ENCODE measurements around the gene ZWILCH. TPM values are rescaled to one million over a fixed set of nuclear protein-coding genes. Genes with fewer than 3 reads are reported as not detected.
A peak's percentile ranks its signal among the peaks of the same experiment; 100 is the strongest.

The ZWILCH gene
- total RNA-seq, 3 donors from 2014 or later (not counting 1 experiment from before 2014, with no cell fraction given), result 8.7 to 9.9 (median 9.7) TPM

GRCh38 chr15:66565141-66565641, 60.1 kb downstream of the ZWILCH start:
- no peak overlapping the region for H3K27ac Mint-ChIP-seq

GRCh38 chr15:66565741-66566144, 60.6 kb downstream of the ZWILCH start, which contains the start of gene LCTL:
TSS of gene LCTL (minus strand) at chr15:66565998. CDS start at chr15:66565365, 633 bp downstream.
- H3K27me3 ChIP-seq (ENCODE audit: control insufficient read depth, insufficient read depth, low read length), result no peaks in the 10 kb centered on the region
- H3K4me3 Mint-ChIP-seq, result no peak within 1 kb of the TSS
- H3K36me3 ChIP-seq (ENCODE audit: control insufficient read depth, insufficient read depth, low read length), result no peaks in the 10 kb centered on the region
- H3K27me3 Mint-ChIP-seq (ENCODE audit: low read depth in 2 of 2), result no peaks in the 10 kb centered on the region
- H3K4me3 ChIP-seq (ENCODE audit: low read length), result no peak within 1 kb of the TSS
- H3K36me3 Mint-ChIP-seq, result no peaks in the 10 kb centered on the region
- ATAC-seq (no peak), DNase-seq (no peak)
- H3K9me3 Mint-ChIP-seq, result no peaks in the 10 kb centered on the region
- no peak for TF ChIP-seq CTCF (IDR thresholded peaks at IDR 0.05)
- peaks cover 6% of the 10 kb centered on the region for H3K4me1 ChIP-seq (ENCODE audit: control insufficient read depth, insufficient read depth, low read length)
- peaks cover 7% of the 10 kb centered on the region in 2 donors for H3K4me1 Mint-ChIP-seq
- intact Hi-C loops (cut with micrococcal nuclease), result no loop called here
- H3K27ac ChIP-seq (ENCODE audit: low read length), result no peak within 1 kb of the TSS
- H3K9me3 ChIP-seq (ENCODE audit: control insufficient read depth, insufficient read depth, low read length), result no peaks in the 10 kb centered on the region
- WGBS (ENCODE audit: insufficient coverage), result 92% methylated on average over 14 of the region's 14 CpGs
- H3K27ac Mint-ChIP-seq, result no peak within 1 kb of the TSS

More at GRCh38 chr15:66565141-66565641, 60.1 kb downstream of the ZWILCH start:
- no peaks in the 10 kb centered on the region for H3K36me3 ChIP-seq (ENCODE audit: control insufficient read depth, insufficient read depth, low read length)
- H3K9me3 Mint-ChIP-seq, result no peaks in the 10 kb centered on the region
- H3K27me3 Mint-ChIP-seq (ENCODE audit: low read depth in 2 of 2), result no peaks in the 10 kb centered on the region
- no peak overlapping the region for H3K4me3 Mint-ChIP-seq
- no peaks in the 10 kb centered on the region for H3K9me3 ChIP-seq (ENCODE audit: control insufficient read depth, insufficient read depth, low read length)
- H3K36me3 Mint-ChIP-seq, result no peaks in the 10 kb centered on the region
- H3K4me3 ChIP-seq (ENCODE audit: low read length), result no peak overlapping the region
- intact Hi-C loops (cut with micrococcal nuclease), result no loop called here
- H3K4me1 Mint-ChIP-seq, result peaks cover 7% of the 10 kb centered on the region in 2 donors
- TF ChIP-seq CTCF (IDR thresholded peaks at IDR 0.05), result no peak
- DNase-seq, result no peak
- WGBS (ENCODE audit: insufficient coverage), result 93% methylated on average over 9 of the region's 9 CpGs
- no peak for ATAC-seq
- H3K4me1 ChIP-seq (ENCODE audit: control insufficient read depth, insufficient read depth, low read length), result peaks cover 6% of the 10 kb centered on the region
- H3K27me3 ChIP-seq (ENCODE audit: control insufficient read depth, insufficient read depth, low read length), result no peaks in the 10 kb centered on the region
- H3K27ac ChIP-seq (ENCODE audit: low read length), result no peak overlapping the region

- DNase-seq (peak in 1 of 2 donors; percentile 73), ATAC-seq (peak in 2 of 3 donors; percentile 52 to 77)
- WGBS (ENCODE audit: insufficient coverage), result 40% methylated on average over 13 of the region's 15 CpGs
- Mint-ChIP-seq H3K27me3 (ENCODE audit: low read depth in 2 of 2) (no peaks in the 10 kb centered on the region), H3K27ac (no peak overlapping the region), H3K36me3 (no peaks in the 10 kb centered on the region), H3K4me1 (peaks cover 7% of the 10 kb centered on the region in 2 donors), H3K4me3 (no peak overlapping the region), H3K9me3 (no peaks in the 10 kb centered on the region)
- H3K9me3 ChIP-seq (ENCODE audit: control insufficient read depth, insufficient read depth, low read length), result no peaks in the 10 kb centered on the region
- peaks cover 6% of the 10 kb centered on the region for H3K4me1 ChIP-seq (ENCODE audit: control insufficient read depth, insufficient read depth, low read length)
- no peaks in the 10 kb centered on the region for H3K27me3 ChIP-seq (ENCODE audit: control insufficient read depth, insufficient read depth, low read length)
- TF ChIP-seq CTCF (IDR thresholded peaks at IDR 0.05), result peak; percentile 50
- intact Hi-C loops (cut with micrococcal nuclease), result no loop called here
- H3K4me3 ChIP-seq (ENCODE audit: low read length), result no peak overlapping the region
- no peaks in the 10 kb centered on the region for H3K36me3 ChIP-seq (ENCODE audit: control insufficient read depth, insufficient read depth, low read length)
- no peak overlapping the region for H3K27ac ChIP-seq (ENCODE audit: low read length)
These were observed 61.9 kb downstream of the ZWILCH start for GRCh38 chr15:66566963-66567531.

- peaks cover 7% of the 10 kb centered on the region in 2 donors for H3K4me1 Mint-ChIP-seq
- Histone ChIP-seq H3K27ac (ENCODE audit: low read length) (no peak overlapping the region), H3K4me1 (ENCODE audit: control insufficient read depth, insufficient read depth, low read length) (peaks cover 6% of the 10 kb centered on the region), H3K4me3 (ENCODE audit: low read length) (no peak overlapping the region), H3K36me3 (ENCODE audit: control insufficient read depth, insufficient read depth, low read length) (no peaks in the 10 kb centered on the region), H3K27me3 (ENCODE audit: control insufficient read depth, insufficient read depth, low read length) (no peaks in the 10 kb centered on the region), H3K9me3 (ENCODE audit: control insufficient read depth, insufficient read depth, low read length) (no peaks in the 10 kb centered on the region)
- H3K27me3 Mint-ChIP-seq (ENCODE audit: low read depth in 2 of 2), result no peaks in the 10 kb centered on the region
- no peak overlapping the region for H3K27ac Mint-ChIP-seq
- TF ChIP-seq CTCF (IDR thresholded peaks at IDR 0.05), result no peak
- intact Hi-C loops (cut with micrococcal nuclease), result no loop called here
- ATAC-seq, result no peak
- no peak overlapping the region for H3K4me3 Mint-ChIP-seq
- 89% methylated on average over 7 of the region's 7 CpGs for WGBS (ENCODE audit: insufficient coverage)
- H3K36me3 Mint-ChIP-seq, result no peaks in the 10 kb centered on the region
- DNase-seq, result no peak
- no peaks in the 10 kb centered on the region for H3K9me3 Mint-ChIP-seq
These were observed 62.8 kb downstream of the ZWILCH start for GRCh38 chr15:66567897-66568296.
